GM19372 (cell line): ENCODE measurements around the gene CCN2.

ENCODE experiments used
- ATAC-seq: cut with Tn5 transposase; IDR thresholded peaks from one replicate; pipeline ENCODE4 v1.9.1; 2021; ENCODE audit warnings: mild to moderate bottlenecking, low read depth, moderate library complexity; ENCODE audit not compliant: unreplicated experiment

The CCN2 gene, protein sequence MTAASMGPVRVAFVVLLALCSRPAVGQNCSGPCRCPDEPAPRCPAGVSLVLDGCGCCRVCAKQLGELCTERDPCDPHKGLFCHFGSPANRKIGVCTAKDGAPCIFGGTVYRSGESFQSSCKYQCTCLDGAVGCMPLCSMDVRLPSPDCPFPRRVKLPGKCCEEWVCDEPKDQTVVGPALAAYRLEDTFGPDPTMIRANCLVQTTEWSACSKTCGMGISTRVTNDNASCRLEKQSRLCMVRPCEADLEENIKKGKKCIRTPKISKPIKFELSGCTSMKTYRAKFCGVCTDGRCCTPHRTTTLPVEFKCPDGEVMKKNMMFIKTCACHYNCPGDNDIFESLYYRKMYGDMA

DNA sequence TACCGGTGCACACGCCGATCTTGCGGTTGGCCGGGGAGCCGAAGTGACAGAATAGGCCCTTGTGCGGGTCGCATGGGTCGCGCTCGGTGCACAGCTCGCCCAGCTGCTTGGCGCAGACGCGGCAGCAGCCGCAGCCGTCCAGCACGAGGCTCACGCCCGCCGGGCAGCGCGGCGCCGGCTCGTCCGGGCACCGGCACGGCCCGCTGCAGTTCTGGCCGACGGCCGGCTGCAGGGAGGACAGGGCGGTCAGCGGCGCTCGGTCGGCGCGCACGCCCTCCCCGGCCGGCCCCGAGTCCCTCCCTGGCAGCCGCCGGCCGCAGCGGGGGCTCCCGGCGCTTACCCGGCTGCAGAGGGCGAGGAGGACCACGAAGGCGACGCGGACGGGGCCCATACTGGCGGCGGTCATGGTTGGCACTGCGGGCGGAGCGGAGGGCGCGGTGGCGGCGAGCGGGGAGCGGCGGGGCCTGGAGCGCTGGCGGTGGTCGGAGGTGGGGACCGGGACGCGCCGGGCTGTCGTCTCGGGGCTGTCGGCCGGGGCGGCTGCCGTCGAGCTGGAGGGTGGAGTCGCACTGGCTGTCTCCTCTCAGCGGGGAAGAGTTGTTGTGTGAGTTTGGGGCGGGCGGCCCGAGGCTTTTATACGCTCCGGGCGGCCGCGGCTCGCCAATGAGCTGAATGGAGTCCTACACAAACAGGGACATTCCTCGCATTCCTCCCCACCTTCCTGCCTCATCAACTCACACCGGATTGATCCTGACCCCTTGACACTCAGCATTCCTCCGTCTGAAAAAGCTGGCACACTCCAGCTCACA is at the start of gene CCN2:
Gene CCN2, minus strand, starts transcription at position 606 of the 809 bp plus-strand sequence. Its CDS starts 200 bp downstream, at position 406.
- peak; percentile 40 for ATAC-seq

DNA sequence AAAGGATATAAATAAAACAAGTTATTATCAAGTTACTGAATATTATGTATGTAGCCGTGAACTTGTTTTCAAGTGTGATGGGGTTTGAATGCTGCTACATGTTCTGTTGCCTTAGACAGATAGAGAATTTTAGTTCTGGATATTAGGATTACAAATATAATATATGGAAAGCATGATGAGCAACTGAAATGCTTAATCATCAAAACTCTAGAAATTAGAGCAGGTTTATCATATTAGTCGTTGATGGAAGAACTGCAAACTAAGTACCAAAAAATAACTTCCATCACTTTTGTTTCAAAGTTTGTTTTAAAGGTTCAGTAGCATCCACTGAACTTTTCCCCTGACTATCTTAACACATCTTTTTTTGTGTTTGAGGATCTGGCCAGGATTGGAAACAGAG is 49.1 kb upstream of the CCN2 start:
- no peak for ATAC-seq

DNA sequence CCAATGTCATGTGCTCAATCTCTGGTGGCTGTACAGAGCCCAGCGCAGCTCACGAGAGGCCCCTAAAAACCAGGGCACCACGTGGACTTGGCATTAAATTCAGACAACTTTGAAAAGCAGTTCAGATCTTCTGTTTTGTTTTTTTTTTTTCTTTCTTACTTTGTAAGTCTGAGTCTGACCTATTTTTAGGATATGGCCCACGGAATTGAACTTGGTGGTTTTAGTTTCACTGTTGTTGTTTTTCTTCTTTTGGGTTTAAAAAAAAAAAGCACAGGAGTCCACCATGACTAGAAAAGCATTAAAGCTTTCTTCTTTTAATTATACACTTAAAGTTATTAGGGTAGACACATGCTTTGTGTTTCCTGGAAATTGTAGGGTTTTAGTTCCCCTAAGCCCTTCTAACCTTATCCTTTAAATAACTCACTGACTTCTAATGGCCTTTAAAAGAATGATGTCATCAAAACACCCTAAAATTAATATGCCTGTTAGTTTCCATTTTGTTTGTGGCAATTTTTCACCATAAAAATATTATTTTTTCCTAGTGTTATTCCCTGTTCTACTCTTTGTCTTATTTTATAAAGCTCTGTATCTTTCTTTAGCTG is 48.5 kb upstream of the CCN2 start:
- peak; percentile 73 for ATAC-seq

DNA sequence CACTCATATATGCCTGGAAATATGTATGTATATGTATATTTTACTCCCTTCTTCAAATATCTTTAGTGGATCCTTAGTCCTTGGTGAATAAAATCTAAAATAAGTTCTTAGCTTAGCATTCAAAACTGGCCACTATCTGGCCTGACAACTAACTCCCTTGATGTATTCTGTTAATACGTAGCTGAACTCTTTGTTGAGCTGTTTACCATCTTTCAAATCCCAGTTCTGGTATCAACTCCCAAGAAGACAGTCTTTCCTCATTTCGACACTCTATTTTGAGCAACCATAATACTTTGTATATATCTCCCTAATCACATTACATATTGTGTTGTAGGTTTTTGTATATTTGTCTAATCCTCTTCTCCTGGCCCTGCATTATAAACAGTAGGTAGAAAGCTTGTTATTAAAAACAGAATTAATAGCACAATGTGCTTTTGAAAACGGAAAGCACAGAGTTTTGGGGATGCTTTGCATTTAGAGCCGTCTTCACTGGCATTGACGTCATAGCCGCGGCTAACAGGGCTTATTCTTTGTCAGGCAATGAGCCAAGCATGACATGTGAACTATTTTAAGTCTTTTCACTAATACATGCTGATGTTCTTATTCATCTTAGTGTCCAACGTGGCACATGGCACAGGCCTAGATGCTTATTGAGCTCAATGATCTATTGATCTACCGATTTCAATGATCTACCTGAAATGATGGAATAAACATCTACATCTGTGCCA is 47.2 kb upstream of the CCN2 start:
- ATAC-seq: no peak

DNA sequence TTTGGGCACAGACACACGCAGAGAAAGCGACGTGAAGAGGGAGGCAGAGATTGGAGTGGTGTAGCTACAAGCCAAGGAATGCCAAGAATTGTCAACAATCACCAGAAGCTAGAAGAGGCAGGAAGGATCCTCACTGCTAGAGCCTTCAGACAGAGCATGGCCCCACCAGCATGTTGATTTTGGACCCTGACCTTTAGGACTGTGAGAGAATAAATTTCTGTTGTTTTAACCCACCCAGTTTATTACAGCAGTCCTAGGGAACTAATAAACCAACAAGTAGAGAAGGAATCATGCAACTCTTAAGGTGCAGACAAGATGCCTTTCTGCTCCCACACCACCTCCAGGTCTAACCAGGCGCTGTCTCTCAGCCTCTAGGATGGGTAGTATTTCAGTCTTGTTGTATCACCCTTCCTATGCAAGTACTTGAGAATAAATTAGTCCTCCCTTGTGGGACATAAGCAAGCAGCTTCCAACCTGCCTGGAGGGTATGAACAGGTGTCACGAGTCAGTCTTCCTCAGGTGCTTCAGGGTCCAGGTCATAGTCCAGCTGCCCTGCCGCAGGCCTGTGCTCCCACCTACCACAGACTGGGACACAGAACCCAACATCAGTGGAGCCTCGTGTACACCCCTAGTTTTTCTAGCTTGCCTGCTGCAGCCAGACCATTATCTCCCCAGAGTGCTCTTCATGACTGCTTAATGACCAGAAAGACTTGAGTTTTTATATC is 46.4 kb upstream of the CCN2 start:
- no peak for ATAC-seq

DNA sequence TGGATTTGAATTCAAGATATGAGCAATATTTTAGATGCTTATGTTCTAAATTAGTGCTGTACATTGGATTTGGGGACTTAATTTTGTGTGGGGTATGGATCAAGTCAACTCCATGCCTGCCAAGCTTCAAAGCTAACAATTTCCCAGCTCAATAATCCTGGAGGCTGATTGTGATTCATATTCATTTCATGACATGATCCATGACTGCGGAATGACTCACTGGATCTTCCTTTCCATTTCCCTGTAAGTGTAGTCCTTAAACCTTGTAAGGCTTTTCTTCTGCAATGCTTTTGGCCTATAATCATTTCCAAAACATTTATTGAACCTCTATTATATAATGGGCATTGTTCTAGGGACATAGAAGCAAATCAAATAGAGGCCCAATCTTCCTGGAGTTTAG is 44.7 kb upstream of the CCN2 start:
- no peak for ATAC-seq

DNA sequence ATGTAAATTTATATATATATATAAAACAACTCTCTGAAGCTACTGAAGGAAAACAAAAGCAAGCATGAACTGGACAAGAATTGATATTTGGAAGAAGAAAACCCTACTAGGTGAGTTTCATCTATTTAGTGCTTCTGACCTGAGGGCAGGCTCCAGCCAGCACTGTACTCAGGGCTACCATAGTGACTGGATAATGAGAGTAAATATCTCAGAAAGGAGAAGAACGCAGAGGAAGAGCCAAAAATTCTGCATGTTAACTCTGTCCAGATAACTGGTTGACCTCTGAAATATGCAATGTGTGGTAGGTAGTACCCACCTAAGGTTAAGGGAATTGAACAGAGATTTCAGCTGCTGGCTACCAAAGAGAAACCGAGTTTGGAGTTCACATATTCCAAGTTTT is 41.4 kb upstream of the CCN2 start:
- no peak for ATAC-seq

DNA sequence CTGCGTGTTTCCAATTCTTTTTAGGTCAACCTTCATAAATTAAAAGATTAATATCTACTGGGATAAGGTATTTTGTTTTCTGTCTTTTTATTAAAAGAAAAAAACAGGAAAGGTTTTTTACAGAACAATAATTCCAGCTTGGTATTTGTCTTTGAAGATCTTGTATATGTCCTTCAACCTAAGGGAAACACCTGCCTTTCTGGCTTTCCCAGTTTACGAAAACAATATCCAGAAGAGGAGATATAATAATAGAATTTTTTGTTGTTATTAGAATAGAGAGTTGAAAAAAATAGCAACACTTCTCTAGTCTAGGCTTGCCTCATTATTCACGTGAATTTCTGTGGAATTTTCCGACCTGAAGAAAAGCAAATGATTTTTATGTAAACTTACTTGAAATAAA is 37.9 kb upstream of the CCN2 start:
- no peak for ATAC-seq

DNA sequence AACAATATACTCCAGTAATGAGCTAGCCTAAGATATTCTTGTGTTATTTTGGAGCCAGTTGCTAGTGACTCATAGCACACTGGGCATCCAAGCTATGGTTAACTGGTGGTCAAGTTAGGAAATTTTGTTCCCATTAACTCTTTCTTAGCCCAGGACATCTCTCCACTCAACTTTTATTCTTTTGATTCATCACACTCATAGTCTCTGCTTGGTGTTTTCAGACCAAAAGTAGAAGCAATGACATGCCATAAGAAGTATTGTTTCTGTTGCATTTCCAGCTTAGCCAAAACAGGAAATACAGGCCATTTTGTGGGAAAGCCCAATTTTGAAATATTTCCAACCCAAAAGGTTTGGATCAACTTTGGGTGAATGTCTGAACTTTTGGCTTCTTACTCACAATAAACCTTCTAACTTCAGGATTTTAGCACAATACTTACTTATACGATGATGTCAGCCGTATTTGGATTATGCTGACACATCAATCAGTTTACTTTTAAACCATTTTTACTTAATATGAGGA is 31.6 kb upstream of the CCN2 start:
- no peak for ATAC-seq

DNA sequence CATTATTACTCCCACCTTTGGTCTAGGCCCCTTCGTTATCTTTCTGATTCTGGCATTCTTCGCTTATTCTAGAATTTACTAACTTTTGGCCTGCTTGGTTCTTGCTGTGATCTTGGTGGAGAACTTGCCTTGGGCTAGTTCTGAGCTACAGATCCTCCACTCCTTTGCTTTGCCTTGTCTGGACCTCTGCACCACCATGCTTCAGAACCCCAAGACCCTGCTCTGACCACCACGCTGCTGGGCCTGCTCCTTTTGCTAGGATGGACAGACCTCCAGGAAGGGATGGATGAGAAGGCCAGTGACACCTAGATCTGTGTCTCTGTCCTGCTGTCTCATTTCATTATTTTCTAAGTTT is 30.4 kb upstream of the CCN2 start:
- ATAC-seq: no peak

DNA sequence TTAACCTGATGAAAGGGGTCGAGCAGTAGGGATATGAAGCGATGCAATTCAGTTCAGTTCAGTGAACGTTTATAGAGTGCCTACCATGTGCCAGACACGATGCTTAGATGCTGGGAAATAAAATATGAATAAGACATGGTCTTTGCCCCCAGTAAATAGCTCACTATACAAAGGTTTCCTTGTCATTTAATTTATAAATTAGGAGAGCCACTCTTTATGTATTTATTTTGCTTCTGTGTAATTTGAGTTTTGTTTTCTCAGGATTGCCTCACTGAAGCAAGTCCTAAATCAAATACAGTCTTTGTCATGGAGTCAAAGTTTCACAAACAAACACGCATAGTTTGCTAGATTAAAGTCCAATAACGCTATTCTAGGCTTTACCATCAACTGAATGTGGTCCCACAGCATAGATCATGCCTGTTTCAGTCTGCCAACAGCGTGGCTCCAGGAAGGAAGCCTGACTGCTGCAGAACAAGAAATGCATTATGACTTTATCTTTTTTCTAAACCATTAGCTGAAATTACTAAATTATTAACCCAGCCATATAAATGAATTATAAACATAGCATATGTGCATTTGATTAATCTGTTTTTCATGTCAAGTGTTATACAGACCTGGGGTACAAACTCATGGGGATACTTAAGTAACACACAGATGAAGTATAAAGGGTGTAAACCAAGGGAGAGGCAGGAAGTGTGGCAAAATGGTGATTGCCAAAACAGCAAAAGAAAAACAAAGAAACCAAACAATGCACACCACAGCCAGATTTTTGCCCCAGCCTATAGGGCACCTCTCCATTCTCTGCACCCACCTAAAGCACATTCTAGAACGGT is 29.8 kb upstream of the CCN2 start:
- ATAC-seq: no peak

DNA sequence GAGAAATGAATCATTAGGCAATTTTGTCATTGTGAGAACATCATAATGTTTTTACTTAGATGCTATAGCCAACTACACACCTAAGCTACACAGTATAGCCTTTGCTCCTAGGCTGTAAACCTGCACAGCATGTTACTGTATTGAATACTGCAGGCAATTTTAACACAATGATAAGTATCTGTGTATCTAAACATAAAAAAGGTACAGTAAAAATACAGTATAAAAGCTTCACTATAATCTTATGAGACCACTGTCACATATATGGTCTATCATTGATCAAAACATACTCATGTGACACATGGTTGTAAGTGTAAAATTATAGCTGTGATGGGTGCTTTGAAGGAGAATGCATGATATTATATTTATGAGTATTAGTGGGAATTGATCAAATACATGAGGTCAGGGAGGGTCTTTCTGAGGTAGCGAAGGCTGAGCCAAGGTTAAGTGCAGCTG is 29.2 kb upstream of the CCN2 start:
- no peak for ATAC-seq

DNA sequence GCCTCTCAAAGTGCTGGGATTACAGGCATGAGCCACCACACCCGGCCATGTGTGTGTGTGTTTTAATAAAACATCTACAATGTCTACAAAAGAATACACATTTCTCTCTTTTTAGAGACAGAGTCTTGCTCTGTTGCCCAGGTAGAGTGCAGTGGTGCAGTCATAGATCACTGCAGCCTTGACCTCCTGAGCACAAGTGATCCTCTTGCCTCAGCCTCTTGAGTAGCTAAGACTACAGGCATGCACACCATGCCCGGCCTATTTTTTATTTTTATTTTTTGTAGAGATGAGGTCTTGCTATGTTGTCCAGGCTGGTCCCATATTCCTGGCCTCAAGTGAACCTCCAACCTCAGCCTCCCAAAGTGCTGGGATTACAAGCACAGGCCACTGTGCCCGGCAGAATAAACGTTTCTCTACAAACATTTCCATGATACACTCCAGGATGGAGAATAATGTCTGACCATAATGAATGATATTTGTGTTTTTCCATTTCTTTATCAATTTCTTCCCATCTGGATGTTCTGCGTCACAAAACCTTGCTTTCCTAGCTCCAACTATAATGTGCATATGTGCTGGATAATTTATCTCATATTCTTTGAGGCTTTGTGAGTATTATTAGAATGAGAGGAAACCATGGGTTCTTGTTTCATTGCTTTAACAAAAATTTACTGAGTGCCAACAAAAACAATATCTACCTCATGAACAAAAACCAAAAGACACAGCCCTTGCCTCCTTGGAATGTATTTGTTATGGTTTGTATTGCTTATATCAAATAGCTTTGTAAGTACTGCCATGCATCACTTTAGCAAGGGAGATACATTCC is 28.6 kb upstream of the CCN2 start:
- no peak for ATAC-seq

DNA sequence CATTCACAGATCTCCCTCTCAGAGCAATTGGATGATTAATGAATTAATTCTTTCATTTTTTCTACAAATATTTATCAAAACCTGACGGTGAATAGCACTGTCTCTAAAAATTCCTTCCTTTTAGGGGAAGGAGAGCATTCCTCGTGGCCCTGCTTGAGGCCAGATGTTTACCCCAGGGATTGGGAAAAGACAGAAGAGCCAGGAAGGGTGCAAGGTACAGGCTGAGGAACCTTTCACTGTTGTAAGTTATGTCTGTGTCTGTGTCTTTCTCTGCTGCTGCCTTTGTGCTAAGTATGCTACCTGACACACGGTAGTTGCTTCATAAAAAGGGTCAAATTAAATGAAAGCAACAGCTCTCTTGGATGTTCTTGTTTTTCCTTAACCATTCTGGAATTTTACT is 27.4 kb upstream of the CCN2 start:
- ATAC-seq: no peak

DNA sequence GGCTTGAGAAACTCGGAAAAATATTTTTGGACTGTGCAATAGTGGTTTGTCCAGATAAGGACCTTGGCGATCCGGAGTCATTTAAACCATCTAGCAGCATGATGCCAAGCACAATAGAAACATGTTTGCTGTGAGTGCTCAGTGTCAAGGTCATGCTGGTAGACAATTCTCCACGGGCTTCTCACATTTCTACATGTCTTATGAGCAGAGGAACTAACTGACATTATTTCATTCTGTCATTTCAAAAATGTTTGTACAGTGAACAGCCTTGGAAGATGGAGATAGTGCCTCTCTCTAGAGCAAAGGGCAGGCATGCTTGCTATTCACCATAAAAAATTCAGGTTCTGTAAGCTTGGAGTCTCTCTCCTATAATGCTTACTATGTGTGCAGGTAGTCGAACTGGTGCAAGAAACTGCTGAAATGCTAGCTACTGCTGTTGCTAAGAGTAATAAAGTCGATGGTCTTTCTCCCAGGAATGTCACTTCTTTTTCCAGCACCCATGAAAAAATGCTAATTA is 25.4 kb upstream of the CCN2 start:
- ATAC-seq: no peak

DNA sequence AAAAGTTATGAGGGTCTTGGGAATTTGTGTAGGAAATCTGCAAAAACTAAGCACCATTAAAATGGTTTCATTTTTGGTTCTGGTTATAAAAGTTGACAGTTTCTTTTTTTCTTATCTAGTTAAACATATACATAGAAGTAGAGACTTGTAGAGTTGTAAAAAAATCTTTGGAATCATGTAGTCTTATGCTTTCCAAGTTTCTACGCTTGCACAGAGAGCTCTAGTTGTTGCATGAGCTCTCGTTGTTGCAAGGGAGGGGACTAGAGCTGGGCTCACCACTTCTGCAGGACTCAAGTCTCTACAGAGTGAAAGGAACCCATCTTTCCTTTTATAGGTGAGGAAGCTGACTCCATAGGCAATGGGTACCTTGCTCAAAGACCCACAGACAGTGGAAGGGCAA is 21.6 kb upstream of the CCN2 start:
- ATAC-seq: no peak

DNA sequence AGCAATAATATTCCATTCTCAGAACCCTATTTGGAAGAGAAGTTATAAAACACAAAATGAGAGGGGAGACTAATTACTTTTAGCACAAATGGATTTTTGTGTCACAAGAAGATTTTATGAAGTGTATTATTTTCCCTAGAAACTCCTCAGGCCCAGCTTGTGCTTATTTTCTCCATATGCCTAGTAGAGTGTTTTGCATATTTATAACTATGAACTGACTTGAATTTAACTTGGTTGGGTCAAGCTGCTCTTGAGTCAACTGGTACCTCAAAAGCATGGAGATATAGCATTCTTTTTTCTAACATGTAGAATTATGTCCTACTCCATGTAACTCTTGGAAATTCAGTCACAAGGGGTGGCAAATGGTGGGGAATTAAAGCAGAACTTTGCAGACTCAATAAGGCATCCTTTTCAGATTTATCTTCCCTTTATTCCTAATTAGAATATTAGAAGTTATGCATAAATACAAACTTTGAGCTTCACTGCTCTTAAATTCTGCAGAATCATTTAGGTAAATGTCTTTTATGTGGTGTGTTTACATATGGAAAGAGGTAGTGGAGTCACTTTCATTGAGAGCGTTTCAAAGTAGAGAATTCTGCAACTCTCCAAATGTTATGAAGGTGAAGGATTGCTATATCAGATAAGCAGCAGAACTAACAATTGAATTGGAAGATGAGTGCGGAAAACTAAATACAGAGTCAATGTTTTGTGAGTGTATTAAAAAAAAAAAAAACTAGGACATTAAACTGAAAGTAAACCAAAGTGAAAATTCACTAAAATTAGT is 19.1 kb upstream of the CCN2 start:
- no peak for ATAC-seq
